ENCODE results near the gene CSNK1G1.
"Not testable (repeated sequence)": the region's sequence is repeated elsewhere in the genome, so short reads cannot be mapped to it uniquely, and the experiment has no call there.

Gene CSNK1G1

GRCh38 chr15:64287953-64288352 lies 68.0 kb downstream of the CSNK1G1 start:
- DNase-seq (ENCODE audit: low spot score) = no peak

GRCh38 chr15:64286473-64286872 lies 69.5 kb downstream of the CSNK1G1 start:
- DNase-seq (ENCODE audit: low spot score) = no peak

- DNase-seq (ENCODE audit: low spot score) = no peak
Observed at GRCh38 chr15:64285871-64286270, 70.1 kb downstream of the CSNK1G1 start.

GRCh38 chr15:64285150-64285549 lies 70.8 kb downstream of the CSNK1G1 start:
- no peak for DNase-seq (ENCODE audit: low spot score)

GRCh38 chr15:64284042-64284441 lies 71.9 kb downstream of the CSNK1G1 start:
- DNase-seq (ENCODE audit: low spot score) = peak; percentile 1

GRCh38 chr15:64282701-64283100 lies 73.3 kb downstream of the CSNK1G1 start:
- DNase-seq (ENCODE audit: low spot score) = peak; percentile 0

GRCh38 chr15:64279131-64279530 lies 76.8 kb downstream of the CSNK1G1 start:
- no peak for DNase-seq (ENCODE audit: low spot score)

- no peak for DNase-seq (ENCODE audit: low spot score)
Observed at GRCh38 chr15:64275934-64276333, 80.0 kb downstream of the CSNK1G1 start.

GRCh38 chr15:64274341-64274950 lies 81.5 kb downstream of the CSNK1G1 start:
- DNase-seq (ENCODE audit: low spot score) = no peak

- no peak for DNase-seq (ENCODE audit: low spot score)
Observed at GRCh38 chr15:64267331-64267973, 88.5 kb downstream of the CSNK1G1 start.

- not testable (repeated sequence) for DNase-seq (ENCODE audit: low spot score)
Observed at GRCh38 chr15:64265188-64265587, 90.8 kb downstream of the CSNK1G1 start.

GRCh38 chr15:64264502-64264901 lies 91.5 kb downstream of the CSNK1G1 start:
- peak; percentile 25 for DNase-seq (ENCODE audit: low spot score)

- DNase-seq (ENCODE audit: low spot score) = no peak
Observed at GRCh38 chr15:64263567-64263966, 92.4 kb downstream of the CSNK1G1 start.

- DNase-seq (ENCODE audit: low spot score) = no peak
Observed at GRCh38 chr15:64256051-64256450, 99.9 kb downstream of the CSNK1G1 start.

- DNase-seq (ENCODE audit: low spot score) = no peak
Observed at GRCh38 chr15:64251658-64252057, 104.3 kb downstream of the CSNK1G1 start.

GRCh38 chr15:64251121-64251520 lies 104.9 kb downstream of the CSNK1G1 start:
- no peak for DNase-seq (ENCODE audit: low spot score)

- no peak for DNase-seq (ENCODE audit: low spot score)
Observed at GRCh38 chr15:64249883-64250575, 105.9 kb downstream of the CSNK1G1 start.

- no peak for DNase-seq (ENCODE audit: low spot score)
Observed at GRCh38 chr15:64249406-64249805, 106.6 kb downstream of the CSNK1G1 start.

GRCh38 chr15:64247906-64248541 lies 107.9 kb downstream of the CSNK1G1 start:
- DNase-seq (ENCODE audit: low spot score) = peak; percentile 69

GRCh38 chr15:64247535-64247905 lies 108.5 kb downstream of the CSNK1G1 start:
- DNase-seq (ENCODE audit: low spot score) = no peak

- DNase-seq (ENCODE audit: low spot score) = peak; percentile 41
Observed at GRCh38 chr15:64246364-64247189, 109.4 kb downstream of the CSNK1G1 start.

- DNase-seq (ENCODE audit: low spot score) = no peak
Observed at GRCh38 chr15:64245405-64245804, 110.6 kb downstream of the CSNK1G1 start.

Measured in COLO829 (cell line).